CD4-positive, alpha-beta T cell treated with Interleukin-10 for 1 hour (primary cell): Measurements from ENCODE around the gene HIRIP3.

Experiments used
- DNase-seq: peaks from one replicate; pipeline ENCODE4 v3.0.0-alpha.2; 2020

The HIRIP3 gene

DNA sequence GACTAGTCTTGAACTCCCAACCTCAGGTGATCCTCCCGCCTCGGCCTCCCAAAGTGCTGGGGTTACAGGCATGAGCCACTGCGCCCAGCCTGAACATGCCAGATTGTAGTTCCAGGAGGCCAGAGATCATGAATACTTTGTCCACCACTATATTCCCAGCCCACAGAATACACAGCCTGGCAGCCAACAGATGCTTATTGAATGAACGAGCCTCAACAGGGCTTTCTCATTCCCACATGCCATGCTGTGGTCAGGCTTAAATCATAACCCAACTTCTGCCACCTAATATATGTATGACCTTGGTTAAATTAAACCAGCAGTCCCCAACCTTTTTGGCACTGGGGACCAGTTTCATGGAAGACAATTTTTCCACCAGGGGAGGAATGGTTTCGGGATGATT is 36.7 kb downstream of the HIRIP3 start:
- DNase-seq: no peak

DNA sequence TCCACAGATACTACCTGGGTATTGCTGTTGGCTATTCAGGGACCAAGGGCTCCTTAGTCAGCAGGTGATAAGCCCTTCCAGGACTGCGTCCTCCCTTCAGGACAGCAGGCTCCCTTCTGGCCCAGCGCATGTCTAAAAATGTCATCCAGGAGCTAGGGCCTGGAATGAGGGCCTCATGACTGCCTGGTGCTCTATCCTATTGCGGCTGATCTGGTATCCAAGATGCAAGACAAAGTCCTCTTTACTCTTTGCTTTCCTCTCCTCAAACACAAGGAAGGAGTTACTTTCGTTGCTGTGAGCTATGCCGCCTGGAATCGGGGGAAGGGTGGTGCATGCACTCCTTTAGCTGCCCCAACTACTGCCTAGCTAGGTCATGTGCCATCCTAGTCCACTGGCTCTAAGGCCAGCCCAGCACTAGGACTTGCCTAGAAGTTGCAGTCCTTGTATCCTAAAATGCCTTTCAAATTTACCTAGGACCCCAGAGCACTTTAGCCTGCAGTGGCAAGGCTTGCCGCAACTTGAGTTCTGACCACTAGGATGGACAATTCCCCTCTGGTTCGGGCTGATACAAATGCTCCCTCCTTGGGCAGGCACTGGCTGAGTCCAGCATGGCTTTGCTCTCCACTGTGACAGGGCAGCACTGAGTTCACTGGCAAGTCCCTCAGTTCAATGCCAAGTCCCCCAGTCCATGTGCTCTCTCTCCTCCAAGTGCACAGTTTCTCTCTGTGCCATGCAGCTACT is 43.6 kb downstream of the HIRIP3 start:
- no peak for DNase-seq

DNA sequence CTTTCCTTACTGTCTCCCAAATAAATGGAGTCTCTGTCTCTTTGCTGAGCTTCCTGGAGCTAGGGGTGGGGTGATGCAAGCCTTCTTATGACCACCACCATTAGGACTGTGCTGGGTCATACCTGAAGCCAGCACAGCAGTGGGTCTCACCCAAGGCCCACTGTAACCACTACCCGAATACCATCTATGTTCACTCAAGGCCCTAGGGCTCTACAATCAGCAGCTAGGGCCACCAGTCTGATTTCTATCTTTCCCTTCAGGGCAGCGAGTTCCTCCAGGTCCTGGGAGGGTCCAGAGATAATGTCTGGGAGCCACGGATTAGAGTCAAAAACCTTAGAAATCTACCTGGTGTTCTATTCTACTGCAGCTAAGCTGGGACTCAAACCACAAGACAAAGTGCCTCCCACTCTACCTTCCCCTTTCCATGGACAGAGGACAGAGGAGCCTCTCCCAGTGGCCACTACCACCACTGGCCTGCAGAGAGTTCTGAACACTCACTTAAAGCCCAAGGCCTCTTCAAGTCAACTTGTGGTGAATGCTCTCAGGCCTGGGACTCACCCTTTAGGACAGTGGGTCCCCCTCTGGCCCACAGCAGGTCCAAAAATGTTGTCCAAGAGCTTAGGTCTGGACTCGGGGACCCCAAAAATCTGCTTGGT is 44.5 kb downstream of the HIRIP3 start:
- DNase-seq: no peak

DNA sequence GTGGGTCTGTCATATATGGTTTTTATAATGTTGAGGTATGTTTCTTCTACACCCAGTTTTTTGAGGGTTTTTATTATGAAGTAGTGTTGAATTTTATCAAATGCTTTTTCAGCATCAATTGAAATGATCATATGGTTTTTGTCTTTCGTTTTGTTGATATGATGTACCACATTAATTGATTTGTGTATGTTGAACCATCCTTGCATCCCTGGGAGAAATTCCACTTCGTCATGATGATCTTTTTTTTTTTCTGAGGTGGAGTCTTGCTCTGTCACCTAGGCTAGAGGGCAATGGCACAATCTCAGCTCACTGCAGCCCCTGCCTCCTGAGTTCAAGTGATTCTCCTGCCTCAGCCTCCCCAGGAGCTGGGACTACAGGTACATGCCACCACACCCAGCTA is 47.5 kb downstream of the HIRIP3 start:
- no peak for DNase-seq

DNA sequence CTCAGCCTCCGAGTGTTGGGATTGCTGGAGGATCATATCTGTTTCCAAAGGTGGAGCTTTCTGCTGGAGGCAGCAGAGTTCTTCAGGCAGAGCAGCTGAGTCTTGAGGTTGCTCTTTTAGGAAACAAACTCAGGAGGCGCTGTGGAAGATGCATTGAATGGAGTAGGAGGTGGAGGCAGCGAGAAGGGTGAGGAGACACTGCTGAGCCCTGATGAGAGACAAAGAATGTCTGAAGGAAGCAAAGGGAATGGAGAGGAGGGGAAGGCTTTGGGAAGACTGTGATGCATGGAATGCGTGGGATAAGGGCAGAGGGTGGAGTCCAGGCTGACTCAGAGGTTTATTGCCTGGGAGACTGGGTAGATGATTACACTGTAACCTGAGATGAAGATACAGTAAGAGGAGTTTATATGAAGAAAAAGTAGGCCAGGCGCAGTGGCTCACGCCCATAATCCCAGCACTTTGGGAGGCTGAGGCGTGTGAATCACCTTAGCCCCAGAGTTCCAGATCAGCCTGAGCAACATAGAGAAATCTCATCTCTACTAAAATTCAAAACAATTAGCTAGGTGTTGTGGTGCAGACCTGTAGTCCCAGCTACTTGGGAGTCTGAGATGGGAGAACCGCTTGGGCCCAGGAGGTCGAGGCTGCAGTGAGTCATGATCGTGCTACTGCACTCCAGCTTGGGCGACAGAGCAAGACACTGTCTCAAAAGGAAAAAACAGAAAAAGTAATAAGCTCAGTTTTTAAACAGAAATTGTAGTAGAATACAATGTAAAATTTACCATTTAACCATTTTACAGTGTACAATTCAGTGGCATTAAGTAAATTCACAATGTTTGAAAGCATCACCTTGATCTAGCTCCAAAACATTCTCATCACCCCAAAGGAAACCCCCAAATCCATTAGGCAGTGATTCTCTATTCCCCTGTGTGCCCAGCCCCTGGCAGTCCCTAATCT is 51.3 kb downstream of the HIRIP3 start:
- DNase-seq: no peak
